GM12873 (cell line): ENCODE measurements around the gene USP6.

ENCODE experiments used
- TF ChIP-seq, protein P1 (sequence below): IDR thresholded peaks from 2 replicates; pipeline ENCODE4 v1.5.1; 2012; ENCODE audit warnings: low read depth, mild to moderate bottlenecking, moderate library complexity, low read length, control low read depth; ENCODE audit not compliant: insufficient read depth; ENCODE audit errors: missing control alignments

USP6 gene

DNA sequence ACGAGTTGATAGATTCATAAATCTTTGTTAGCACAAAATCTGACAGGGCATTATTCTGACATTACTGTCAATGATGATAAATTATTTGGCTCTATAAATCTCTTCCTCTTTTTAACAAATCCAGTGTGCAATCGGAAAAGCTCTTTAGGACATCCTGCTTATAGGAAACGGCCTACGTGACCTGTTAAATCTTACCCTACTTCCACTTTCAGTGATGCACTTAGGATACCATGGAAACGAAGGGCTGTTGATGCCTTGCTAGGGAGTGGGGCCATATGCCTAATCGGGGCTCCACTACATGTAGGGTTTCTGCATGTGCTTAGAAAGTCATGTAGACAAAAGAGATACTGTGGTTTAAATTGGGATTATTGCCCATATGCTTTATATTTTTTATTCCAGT lies 48.6 kb downstream of the USP6 start:
- TF ChIP-seq, protein P1, sequence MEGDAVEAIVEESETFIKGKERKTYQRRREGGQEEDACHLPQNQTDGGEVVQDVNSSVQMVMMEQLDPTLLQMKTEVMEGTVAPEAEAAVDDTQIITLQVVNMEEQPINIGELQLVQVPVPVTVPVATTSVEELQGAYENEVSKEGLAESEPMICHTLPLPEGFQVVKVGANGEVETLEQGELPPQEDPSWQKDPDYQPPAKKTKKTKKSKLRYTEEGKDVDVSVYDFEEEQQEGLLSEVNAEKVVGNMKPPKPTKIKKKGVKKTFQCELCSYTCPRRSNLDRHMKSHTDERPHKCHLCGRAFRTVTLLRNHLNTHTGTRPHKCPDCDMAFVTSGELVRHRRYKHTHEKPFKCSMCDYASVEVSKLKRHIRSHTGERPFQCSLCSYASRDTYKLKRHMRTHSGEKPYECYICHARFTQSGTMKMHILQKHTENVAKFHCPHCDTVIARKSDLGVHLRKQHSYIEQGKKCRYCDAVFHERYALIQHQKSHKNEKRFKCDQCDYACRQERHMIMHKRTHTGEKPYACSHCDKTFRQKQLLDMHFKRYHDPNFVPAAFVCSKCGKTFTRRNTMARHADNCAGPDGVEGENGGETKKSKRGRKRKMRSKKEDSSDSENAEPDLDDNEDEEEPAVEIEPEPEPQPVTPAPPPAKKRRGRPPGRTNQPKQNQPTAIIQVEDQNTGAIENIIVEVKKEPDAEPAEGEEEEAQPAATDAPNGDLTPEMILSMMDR = no peak

DNA sequence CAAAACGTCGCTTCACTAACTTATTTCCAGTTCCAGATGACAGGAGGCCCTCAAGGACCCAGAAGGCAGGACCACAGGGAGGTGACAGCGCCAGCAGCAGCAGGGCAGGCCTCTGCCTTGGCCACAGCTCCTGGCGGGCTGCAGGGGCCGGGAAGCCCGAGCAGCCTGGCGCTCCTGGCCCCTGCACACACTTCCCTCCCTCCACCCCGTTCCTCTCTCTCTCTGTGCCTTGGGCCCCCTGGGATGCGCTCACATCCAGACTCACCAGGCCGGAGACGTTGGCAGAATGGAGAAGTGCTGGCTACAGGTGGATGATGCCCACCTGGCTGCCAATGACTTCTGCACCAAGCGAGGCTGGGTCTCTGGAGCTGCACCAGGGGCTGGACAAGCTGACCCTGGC lies 63.2 kb downstream of the USP6 start:
- TF ChIP-seq, protein P1 = no peak

DNA sequence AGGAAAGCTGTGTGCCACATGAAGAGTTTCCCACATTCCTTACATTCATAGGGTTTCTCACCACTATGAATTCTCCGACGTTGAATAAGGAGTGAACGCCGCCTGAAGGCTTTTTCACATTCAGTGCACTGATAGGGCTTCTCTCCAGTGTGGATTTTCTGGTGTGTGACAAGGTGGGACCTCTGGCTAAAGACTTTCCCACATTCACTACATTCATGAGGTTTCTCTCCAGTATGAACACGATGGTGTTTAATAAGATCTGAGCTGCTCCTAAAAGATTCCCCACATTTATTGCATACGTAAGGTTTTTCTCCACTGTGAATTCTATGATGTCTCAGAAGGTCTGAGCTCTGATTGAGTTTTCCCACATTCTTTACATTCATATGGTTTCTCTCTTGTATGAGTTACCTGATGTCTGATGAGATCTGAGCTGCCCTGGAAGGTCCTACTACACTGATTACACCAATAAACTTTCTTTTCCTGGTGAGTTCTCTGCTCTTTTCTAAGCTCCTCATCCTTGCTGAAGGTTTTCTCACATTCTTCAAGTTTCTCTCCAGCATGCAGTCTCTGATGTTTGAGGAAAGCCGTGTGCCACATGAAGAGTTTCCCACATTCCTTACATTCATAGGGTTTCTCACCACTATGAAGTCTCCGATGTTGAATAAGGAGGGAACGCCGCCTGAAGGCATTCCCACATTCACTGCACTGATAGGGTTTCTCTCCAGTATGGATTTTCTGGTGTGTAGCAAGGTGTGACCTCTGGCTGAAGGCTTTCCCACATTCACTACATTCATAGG lies 65.9 kb downstream of the USP6 start:
- TF ChIP-seq, protein P1 = no peak

DNA sequence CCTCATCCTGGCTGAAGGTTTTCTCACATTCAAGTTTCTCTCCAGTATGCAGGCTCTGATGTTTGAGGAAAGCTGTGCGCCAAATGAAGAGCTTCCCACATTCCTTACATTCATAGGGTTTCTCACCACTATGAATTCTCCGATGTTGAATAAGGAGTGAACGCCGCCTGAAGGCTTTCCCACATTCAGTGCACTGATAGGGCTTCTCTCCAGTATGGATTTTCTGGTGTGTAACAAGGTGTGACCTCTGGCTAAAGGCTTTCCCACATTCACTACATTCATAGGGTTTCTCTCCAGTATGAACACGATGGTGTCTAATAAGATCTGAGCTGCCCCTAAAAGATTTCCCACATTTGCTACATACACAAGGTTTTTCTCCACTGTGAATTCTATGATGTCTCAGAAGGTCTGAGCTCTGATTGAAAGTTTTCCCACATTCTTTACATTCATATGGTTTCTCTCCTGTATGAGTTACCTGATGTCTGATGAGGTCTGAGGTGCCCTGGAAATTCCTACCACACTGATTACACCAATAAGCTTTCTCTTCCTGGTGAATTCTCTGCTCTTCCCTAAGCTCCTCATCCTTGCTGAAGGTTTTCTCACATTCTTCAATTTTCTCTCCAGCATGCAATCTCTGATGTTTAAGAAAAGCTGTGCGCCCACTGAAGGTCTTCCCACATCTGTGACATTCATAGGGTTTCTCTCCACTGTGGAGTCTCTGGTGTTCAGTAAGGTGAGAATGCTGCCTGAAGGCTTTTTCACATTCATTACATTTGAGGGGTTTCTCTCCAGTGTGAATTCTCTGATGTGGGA lies 67.0 kb downstream of the USP6 start:
- TF ChIP-seq, protein P1 = no peak

DNA sequence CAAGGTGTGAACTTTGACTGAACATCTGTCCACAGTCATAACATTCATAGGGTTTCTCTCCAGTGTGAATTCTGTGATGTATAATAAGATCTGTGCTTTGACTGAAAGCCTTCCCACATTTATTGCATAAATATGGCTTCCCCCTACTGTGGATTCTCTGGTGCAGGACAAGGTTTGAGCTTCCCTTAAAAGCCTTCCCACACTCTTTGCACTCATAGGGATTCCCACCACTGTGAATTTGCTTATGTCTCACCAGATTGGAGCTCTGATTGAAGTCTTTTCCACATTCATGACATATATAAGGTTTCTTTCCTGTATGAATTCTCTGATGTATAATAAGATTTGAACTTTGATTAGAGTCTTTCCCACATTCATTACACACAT lies 67.6 kb downstream of the USP6 start:
- TF ChIP-seq, protein P1 = no peak

DNA sequence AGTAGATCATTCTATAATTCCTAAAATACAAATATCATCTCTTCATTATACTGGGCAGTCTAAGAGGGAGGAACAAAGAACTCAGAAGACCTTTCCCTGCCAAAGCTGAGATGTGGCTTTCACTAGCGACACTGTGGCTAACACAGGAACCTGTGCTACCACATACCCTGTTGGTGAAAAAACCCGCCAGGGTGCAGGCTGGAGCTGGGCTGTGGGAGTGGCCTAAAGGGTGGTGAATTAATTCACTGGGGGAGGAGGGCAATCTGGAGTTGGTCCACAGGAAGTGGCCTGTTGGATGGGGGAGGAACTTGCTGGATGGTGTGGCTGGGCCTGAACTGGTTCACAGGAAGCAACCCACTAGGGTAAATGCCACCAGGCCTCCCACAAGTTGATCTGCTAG lies 68.5 kb downstream of the USP6 start:
- TF ChIP-seq, protein P1 = no peak
